Measurements from ENCODE around the gene CDC5L. TPM values are rescaled to one million over a fixed set of nuclear protein-coding genes. Genes with fewer than 3 reads are reported as not detected.

The CDC5L gene
- polyA plus RNA-seq, 3 donors, result 4.9 to 10.2 (median 7.4) TPM

GRCh38 chr6:44339301-44339700 lies 48.2 kb upstream of the CDC5L start:
- 96% methylated on average over 5 of the region's 5 CpGs for WGBS (ENCODE audit: insufficient coverage)
- no peak overlapping the region for H3K4me3 Mint-ChIP-seq
- no peak for TF ChIP-seq CTCF (IDR thresholded peaks at IDR 0.05)
- H3K4me1 ChIP-seq (ENCODE audit: control insufficient read depth in 1 of 2, insufficient read depth in 2 of 2, low read length in 2 of 2), result peaks cover 17 to 20% of the 10 kb centered on the region in 2 donors
- no peak overlapping the region for H3K9ac ChIP-seq (ENCODE audit: insufficient read depth, low read length, poor library complexity, severe bottlenecking)
- no peaks in the 10 kb centered on the region for H4K20me1 ChIP-seq (ENCODE audit: insufficient read depth, low read length)
- intact Hi-C loops (cut with micrococcal nuclease), result loop anchor here (2.0 kb wide), 2 partner anchors 70 to 166 kb away; no protein-coding TSS in a partner anchor
- H3K9me3 ChIP-seq (replicated peaks in 1 of 2; ENCODE audit: control insufficient read depth in 1 of 2, insufficient read depth in 1 of 2, low read length in 2 of 2), result no peaks in the 10 kb centered on the region
- no peaks in the 10 kb centered on the region for H3K9me3 Mint-ChIP-seq
- no peaks in the 10 kb centered on the region for H3K36me3 ChIP-seq (replicated peaks in 1 of 2; ENCODE audit: control insufficient read depth in 1 of 2, insufficient read depth in 2 of 2, low read length in 2 of 2)
- no peaks in the 10 kb centered on the region for H3K36me3 Mint-ChIP-seq
- no peaks in the 10 kb centered on the region for H3K79me2 ChIP-seq (ENCODE audit: insufficient read depth, low read length)
- H3K27me3 Mint-ChIP-seq (ENCODE audit: low read depth in 3 of 3), result peaks cover 5 to 13% (median 7%) of the 10 kb centered on the region in 3 donors
- no peak overlapping the region for H3K4me3 ChIP-seq (replicated peaks in 1 of 3; ENCODE audit: low read depth in 2 of 3, low read length in 3 of 3)
- no peak overlapping the region for H3K4me2 ChIP-seq (replicated peaks; ENCODE audit: extremely low read depth, low read length, poor library complexity, severe bottlenecking)
- no peak overlapping the region for H3K27ac ChIP-seq (ENCODE audit: low read depth in 1 of 2, low read length in 2 of 2)
- H3K27me3 ChIP-seq (ENCODE audit: control insufficient read depth in 2 of 2, insufficient read depth in 2 of 2, low read length in 2 of 2), result peaks cover 0 to 3% of the 10 kb centered on the region in 2 donors
- H3K4me1 Mint-ChIP-seq, result peaks cover 24% of the 10 kb centered on the region
- no peak overlapping the region for H3K27ac Mint-ChIP-seq
- no peak overlapping the region for H2AFZ ChIP-seq (ENCODE audit: insufficient read depth, low read depth, low read length, poor library complexity, severe bottlenecking)
- no peak for DNase-seq

GRCh38 chr6:44339763-44340625 lies 47.5 kb upstream of the CDC5L start:
- Histone ChIP-seq H3K27ac (ENCODE audit: low read depth in 1 of 2, low read length in 2 of 2) (no peak overlapping the region), H3K4me2 (replicated peaks; ENCODE audit: extremely low read depth, low read length, poor library complexity, severe bottlenecking) (no peak overlapping the region), H3K9me3 (replicated peaks in 1 of 2; ENCODE audit: control insufficient read depth in 1 of 2, insufficient read depth in 1 of 2, low read length in 2 of 2) (no peaks in the 10 kb centered on the region), H3K4me1 (ENCODE audit: control insufficient read depth in 1 of 2, insufficient read depth in 2 of 2, low read length in 2 of 2) (peaks cover 13 to 16% of the 10 kb centered on the region in 2 donors), H3K36me3 (replicated peaks in 1 of 2; ENCODE audit: control insufficient read depth in 1 of 2, insufficient read depth in 2 of 2, low read length in 2 of 2) (no peaks in the 10 kb centered on the region), H3K4me3 (replicated peaks in 1 of 3; ENCODE audit: low read depth in 2 of 3, low read length in 3 of 3) (no peak overlapping the region), H2AFZ (ENCODE audit: insufficient read depth, low read depth, low read length, poor library complexity, severe bottlenecking) (no peak overlapping the region), H3K79me2 (ENCODE audit: insufficient read depth, low read length) (no peaks in the 10 kb centered on the region), H4K20me1 (ENCODE audit: insufficient read depth, low read length) (no peaks in the 10 kb centered on the region), H3K9ac (ENCODE audit: insufficient read depth, low read length, poor library complexity, severe bottlenecking) (no peak overlapping the region), H3K27me3 (ENCODE audit: control insufficient read depth in 2 of 2, insufficient read depth in 2 of 2, low read length in 2 of 2) (peaks cover 0 to 7% of the 10 kb centered on the region in 2 donors)
- Mint-ChIP-seq H3K27ac (no peak overlapping the region), H3K36me3 (no peaks in the 10 kb centered on the region), H3K9me3 (no peaks in the 10 kb centered on the region), H3K4me1 (peaks cover 22% of the 10 kb centered on the region), H3K27me3 (ENCODE audit: low read depth in 3 of 3) (peaks cover 7 to 16% (median 8%) of the 10 kb centered on the region in 3 donors), H3K4me3 (no peak overlapping the region)
- 85% methylated on average over 5 of the region's 7 CpGs for WGBS (ENCODE audit: insufficient coverage)
- DNase-seq, result peak in 1 of 3 donors; percentile 43
- intact Hi-C loops (cut with micrococcal nuclease), result loop anchor here (2.0 kb wide), 2 partner anchors 71 to 167 kb away; no protein-coding TSS in a partner anchor
- TF ChIP-seq CTCF (IDR thresholded peaks at IDR 0.05), result no peak
